Measurements from ENCODE around the gene TLE1.

The TLE1 gene

DNA sequence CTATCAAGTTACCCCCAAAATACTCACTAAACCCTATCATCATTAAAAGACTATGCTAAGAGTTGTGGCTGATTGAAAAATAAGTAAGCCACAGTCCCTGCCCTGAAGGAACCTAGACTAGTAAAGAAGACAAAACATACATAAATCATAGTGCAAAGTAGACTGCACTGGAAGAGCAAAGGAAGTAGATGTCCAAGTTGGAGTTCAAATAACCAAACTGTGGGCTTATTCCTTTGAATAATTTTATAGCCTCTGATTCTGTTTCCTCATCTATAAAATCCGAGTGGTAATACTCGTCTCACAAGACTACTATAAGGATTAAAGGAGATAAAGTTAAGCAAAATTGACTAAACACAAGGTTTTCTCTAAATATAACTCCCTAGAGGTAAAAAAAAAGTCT, 140.4 kb downstream of the TLE1 start:
- Histone ChIP-seq H4K20me1 (no peaks in the 10 kb centered on the region), H3K27me3 (no peaks in the 10 kb centered on the region), H3K4me1 (no peaks in the 10 kb centered on the region), H3K4me2 (no peak overlapping the region), H3K9ac (no peak overlapping the region), H3K27ac (no peak overlapping the region), H3K36me3 (no peaks in the 10 kb centered on the region), H3K9me3 (no peaks in the 10 kb centered on the region), H3K4me3 (no peak overlapping the region)
- no peak for TF ChIP-seq Cebpa-rat (IDR thresholded peaks at IDR 0.05)

DNA sequence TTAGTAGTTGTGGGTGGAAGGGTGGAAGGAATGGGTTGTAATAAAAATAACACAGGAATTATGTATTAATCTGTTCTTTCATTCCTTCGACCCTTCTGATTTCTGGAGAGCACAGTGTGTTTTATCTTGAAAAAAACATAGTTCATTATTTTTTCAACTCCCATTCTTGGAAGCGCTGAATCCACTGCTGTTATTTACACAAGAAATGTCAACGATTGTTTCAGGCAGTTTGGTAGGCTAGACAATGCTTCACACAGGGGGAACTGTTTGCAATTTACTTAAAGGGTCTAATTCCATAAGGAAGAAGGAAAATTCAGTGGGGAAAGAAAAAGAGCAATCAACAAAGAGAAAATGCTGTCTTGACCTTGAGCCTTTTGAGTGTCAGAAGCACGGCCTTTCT, 142.9 kb downstream of the TLE1 start:
- H3K4me1 ChIP-seq = no peaks in the 10 kb centered on the region
- H3K4me2 ChIP-seq = no peak overlapping the region
- H3K27ac ChIP-seq = no peak overlapping the region
- H4K20me1 ChIP-seq = no peaks in the 10 kb centered on the region
- H3K27me3 ChIP-seq = no peaks in the 10 kb centered on the region
- H3K9me3 ChIP-seq = no peaks in the 10 kb centered on the region
- no peak overlapping the region for H3K9ac ChIP-seq
- no peak overlapping the region for H3K4me3 ChIP-seq
- TF ChIP-seq Cebpa-rat (IDR thresholded peaks at IDR 0.05) = no peak
- H3K36me3 ChIP-seq = no peaks in the 10 kb centered on the region

DNA sequence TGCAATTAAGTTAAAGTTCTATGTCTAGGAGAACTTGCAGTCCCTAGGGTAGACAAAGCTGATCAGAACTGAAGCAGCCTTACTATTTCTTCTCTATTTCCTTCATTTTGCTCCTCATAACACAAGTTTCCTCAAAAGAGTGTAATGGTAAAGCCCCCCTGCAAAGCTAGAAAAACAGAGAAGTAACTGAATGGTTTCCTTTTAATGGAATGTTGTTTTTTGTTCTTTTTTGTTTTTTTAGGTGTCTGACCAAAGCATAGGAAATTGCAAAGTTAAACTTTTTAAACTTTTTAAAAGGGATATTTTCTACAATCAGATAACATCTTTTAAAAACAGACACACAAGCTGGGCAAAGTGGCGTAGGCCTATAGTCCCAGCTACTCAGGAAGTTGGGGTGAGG, 145.7 kb downstream of the TLE1 start:
- Histone ChIP-seq H4K20me1 (no peaks in the 10 kb centered on the region), H3K36me3 (no peaks in the 10 kb centered on the region), H3K4me3 (no peak overlapping the region), H3K4me2 (no peak overlapping the region), H3K4me1 (no peaks in the 10 kb centered on the region), H3K27me3 (no peaks in the 10 kb centered on the region), H3K9ac (no peak overlapping the region), H3K27ac (no peak overlapping the region), H3K9me3 (no peaks in the 10 kb centered on the region)
- no peak for TF ChIP-seq Cebpa-rat (IDR thresholded peaks at IDR 0.05)

- Histone ChIP-seq H3K9me3 (no peaks in the 10 kb centered on the region), H4K20me1 (no peaks in the 10 kb centered on the region), H3K27me3 (no peaks in the 10 kb centered on the region), H3K27ac (no peak overlapping the region), H3K36me3 (no peaks in the 10 kb centered on the region), H3K4me1 (no peaks in the 10 kb centered on the region), H3K4me3 (no peak overlapping the region), H3K4me2 (no peak overlapping the region), H3K9ac (no peak overlapping the region)
- no peak for TF ChIP-seq Cebpa-rat (IDR thresholded peaks at IDR 0.05)
Measured at GRCh38 chr9:81542118-81542889, 147.0 kb downstream of the TLE1 start.

GRCh38 chr9:81540142-81540710, 149.1 kb downstream of the TLE1 start:
- H4K20me1 ChIP-seq = no peaks in the 10 kb centered on the region
- TF ChIP-seq Cebpa-rat (IDR thresholded peaks at IDR 0.05) = no peak
- no peak overlapping the region for H3K4me3 ChIP-seq
- no peak overlapping the region for H3K27ac ChIP-seq
- H3K4me2 ChIP-seq = no peak overlapping the region
- H3K9me3 ChIP-seq = no peaks in the 10 kb centered on the region
- no peaks in the 10 kb centered on the region for H3K4me1 ChIP-seq
- H3K27me3 ChIP-seq = no peaks in the 10 kb centered on the region
- H3K36me3 ChIP-seq = no peaks in the 10 kb centered on the region
- H3K9ac ChIP-seq = no peak overlapping the region

- H3K4me1 ChIP-seq = no peaks in the 10 kb centered on the region
- H4K20me1 ChIP-seq = no peaks in the 10 kb centered on the region
- no peak overlapping the region for H3K27ac ChIP-seq
- TF ChIP-seq Cebpa-rat (IDR thresholded peaks at IDR 0.05) = no peak
- H3K4me3 ChIP-seq = no peak overlapping the region
- H3K36me3 ChIP-seq = no peaks in the 10 kb centered on the region
- no peaks in the 10 kb centered on the region for H3K27me3 ChIP-seq
- H3K4me2 ChIP-seq = no peak overlapping the region
- H3K9ac ChIP-seq = no peak overlapping the region
- H3K9me3 ChIP-seq = no peaks in the 10 kb centered on the region
Measured at GRCh38 chr9:81539317-81539716, 150.0 kb downstream of the TLE1 start.

DNA sequence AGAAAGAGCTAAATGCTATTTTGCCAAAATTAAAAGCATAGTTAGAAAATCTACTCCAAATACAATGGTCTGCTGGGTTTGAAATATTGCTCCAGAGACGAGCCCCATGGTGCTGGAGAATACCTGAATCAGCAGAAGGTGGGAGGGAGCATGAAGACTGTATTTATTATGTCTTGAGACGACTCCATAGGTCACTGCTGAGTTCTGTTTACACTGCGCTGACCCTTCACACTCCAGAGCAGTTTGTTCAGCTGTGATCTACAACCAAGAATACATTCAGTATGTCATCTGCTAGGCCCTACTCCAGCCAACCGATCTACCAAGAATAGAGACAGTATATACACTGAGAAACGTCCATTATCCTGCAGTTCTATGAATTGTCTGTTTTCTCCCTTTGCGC, 150.5 kb downstream of the TLE1 start:
- Histone ChIP-seq H3K27ac (no peak overlapping the region), H3K27me3 (no peaks in the 10 kb centered on the region), H3K36me3 (no peaks in the 10 kb centered on the region), H3K9me3 (no peaks in the 10 kb centered on the region), H4K20me1 (no peaks in the 10 kb centered on the region), H3K4me3 (no peak overlapping the region), H3K4me1 (no peaks in the 10 kb centered on the region), H3K4me2 (no peak overlapping the region), H3K9ac (no peak overlapping the region)
- no peak for TF ChIP-seq Cebpa-rat (IDR thresholded peaks at IDR 0.05)

- Histone ChIP-seq H3K4me1 (no peaks in the 10 kb centered on the region), H3K36me3 (no peaks in the 10 kb centered on the region), H3K4me3 (no peak overlapping the region), H3K27me3 (no peaks in the 10 kb centered on the region), H3K9ac (no peak overlapping the region), H3K9me3 (no peaks in the 10 kb centered on the region), H4K20me1 (no peaks in the 10 kb centered on the region), H3K4me2 (no peak overlapping the region), H3K27ac (no peak overlapping the region)
- TF ChIP-seq Cebpa-rat (IDR thresholded peaks at IDR 0.05) = no peak
Measured at GRCh38 chr9:81537964-81538363, 151.4 kb downstream of the TLE1 start.

DNA sequence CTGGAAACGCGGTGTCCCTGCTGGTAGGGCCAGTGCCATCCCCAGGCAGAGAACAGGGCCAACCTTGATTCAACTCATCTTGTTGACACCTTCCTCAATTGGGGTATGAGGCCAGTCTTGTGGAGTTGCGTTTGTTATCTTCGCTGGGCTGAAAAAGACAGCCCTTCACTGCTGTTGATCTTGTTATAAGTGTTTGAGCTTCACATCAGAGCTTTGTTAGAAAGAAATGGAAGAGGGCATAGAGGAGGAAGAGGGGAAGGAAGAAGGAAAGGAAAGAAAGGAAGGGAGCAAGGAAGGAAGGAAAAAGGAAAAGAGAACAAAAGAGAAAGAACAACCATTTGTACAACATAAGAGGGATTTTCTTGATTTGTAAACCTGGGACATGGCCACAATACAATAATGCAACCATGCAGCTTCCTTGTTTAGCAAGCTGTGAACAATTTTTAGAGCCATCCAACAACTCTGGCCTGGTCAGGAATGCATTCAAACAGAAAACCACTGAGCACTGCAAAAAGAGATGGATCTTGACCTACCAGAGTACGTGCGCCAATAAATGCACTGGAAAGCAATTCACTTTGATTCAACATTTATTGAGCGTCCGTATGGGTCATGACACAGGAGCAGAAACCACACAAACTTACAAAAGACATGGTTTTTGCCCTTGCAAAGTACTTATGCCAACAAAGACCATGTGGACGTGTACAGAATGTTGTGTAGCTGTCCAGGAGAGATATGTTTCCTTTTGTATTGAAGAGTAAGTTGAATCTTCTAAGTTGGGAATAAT, 152.9 kb downstream of the TLE1 start:
- Histone ChIP-seq H3K4me1 (no peaks in the 10 kb centered on the region), H3K9ac (no peak overlapping the region), H3K4me3 (no peak overlapping the region), H4K20me1 (no peaks in the 10 kb centered on the region), H3K4me2 (no peak overlapping the region), H3K27me3 (no peaks in the 10 kb centered on the region), H3K36me3 (no peaks in the 10 kb centered on the region), H3K27ac (no peak overlapping the region), H3K9me3 (no peaks in the 10 kb centered on the region)
- no peak for TF ChIP-seq Cebpa-rat (IDR thresholded peaks at IDR 0.05)

All from BLaER1 (cell line).